MCF 10A (cell line): Measurements from ENCODE around the gene TRIM63. TPM values are rescaled to one million over a fixed set of nuclear protein-coding genes. Genes with fewer than 3 reads are reported as not detected.

Source experiments
- BruUV-seq: library from RNA; stranded (reverse); fragments of 400-500 nt; replicated peaks from 2 replicates; lab custom pipeline; 2021; lab: Mats Ljungman, UMichigan
- CTCF ChIA-PET: fragments of 300-600 bp; sonication (Branson Sonifier 250); formaldehyde crosslinking; extraction: SDS; loops from one replicate; lab custom pipeline; 2021; ENCODE audit warnings: antibody characterized with exemption, inconsistent platforms; lab: Yijun Ruan, JAX
- POLR2A ChIA-PET: fragments of 300-600, 350-650 bp; sonication (Branson Sonifier 250); formaldehyde crosslinking; extraction: SDS; loops from one replicate; lab custom pipeline; 2020; ENCODE audit warnings: antibody characterized with exemption, inconsistent platforms; lab: Yijun Ruan, JAX
- DNase-seq: peaks from one replicate; pipeline ENCODE4 v3.0.0-alpha.2; 2018; ENCODE audit not compliant: unreplicated experiment
- H3K27ac Mint-ChIP-seq: one replicate; pipeline ENCODE4 v1.8.0; 2022; ENCODE audit warnings: mild to moderate bottlenecking, low read depth, mixed read lengths; ENCODE audit not compliant: unreplicated experiment
- H3K27me3 Mint-ChIP-seq: one replicate; pipeline ENCODE4 v1.8.0; 2022; ENCODE audit warnings: mixed read lengths; ENCODE audit not compliant: insufficient read depth, unreplicated experiment
- H3K36me3 Mint-ChIP-seq: one replicate; pipeline ENCODE4 v1.8.0; 2022; ENCODE audit warnings: mild to moderate bottlenecking, moderate library complexity, mixed read lengths; ENCODE audit not compliant: insufficient read depth, unreplicated experiment
- H3K4me1 Mint-ChIP-seq: one replicate; pipeline ENCODE4 v1.8.0; 2022; ENCODE audit warnings: mixed read lengths; ENCODE audit not compliant: insufficient read depth, unreplicated experiment
- H3K4me3 Mint-ChIP-seq: one replicate; pipeline ENCODE4 v1.8.0; 2022; ENCODE audit warnings: mild to moderate bottlenecking, moderate library complexity, mixed read lengths; ENCODE audit not compliant: unreplicated experiment
- H3K9me3 Mint-ChIP-seq: one replicate; pipeline ENCODE4 v1.8.0; 2022; ENCODE audit warnings: mixed read lengths; ENCODE audit not compliant: unreplicated experiment
- CTCF ChIP-seq: fragments of 200-600 bp; IDR thresholded peaks from one replicate; pipeline ENCODE4 v1.8.0; 2022; ENCODE audit warnings: antibody characterized with exemption, mild to moderate bottlenecking; ENCODE audit not compliant: unreplicated experiment
- intact Hi-C: fragments of 100-400 bp; cut with micrococcal nuclease; formaldehyde crosslinking; loops from 2 replicates; pipeline ENCODE4 v1.14.1; 2022
- total RNA-seq: library from RNA; stranded (reverse); gene quantifications from 2 replicates; pipeline ENCODE4 v1.2.3, GENCODE V29; 2022

TRIM63 gene
- total RNA-seq, 1 experiment from 2014 or later: not detected

- no peak for DNase-seq
- Mint-ChIP-seq H3K9me3 (no peaks in the 10 kb centered on the region), H3K36me3 (no peaks in the 10 kb centered on the region), H3K4me1 (no peaks in the 10 kb centered on the region), H3K27ac (no peak overlapping the region), H3K27me3 (peaks cover 27% of the 10 kb centered on the region), H3K4me3 (no peak overlapping the region)
- intact Hi-C loops: no loop called here
- no peak for TF ChIP-seq CTCF
- no TSS peak for BruUV-seq
- POLR2A ChIA-PET: no interaction called here
- CTCF ChIA-PET: interaction anchor here (1.3 kb wide), 1 partner anchor 187 kb away, joined by 4 read pairs; no protein-coding TSS in a partner anchor
These were observed 14.6 kb upstream of the TRIM63 start for GRCh38 chr1:26082020-26082350.

DNA sequence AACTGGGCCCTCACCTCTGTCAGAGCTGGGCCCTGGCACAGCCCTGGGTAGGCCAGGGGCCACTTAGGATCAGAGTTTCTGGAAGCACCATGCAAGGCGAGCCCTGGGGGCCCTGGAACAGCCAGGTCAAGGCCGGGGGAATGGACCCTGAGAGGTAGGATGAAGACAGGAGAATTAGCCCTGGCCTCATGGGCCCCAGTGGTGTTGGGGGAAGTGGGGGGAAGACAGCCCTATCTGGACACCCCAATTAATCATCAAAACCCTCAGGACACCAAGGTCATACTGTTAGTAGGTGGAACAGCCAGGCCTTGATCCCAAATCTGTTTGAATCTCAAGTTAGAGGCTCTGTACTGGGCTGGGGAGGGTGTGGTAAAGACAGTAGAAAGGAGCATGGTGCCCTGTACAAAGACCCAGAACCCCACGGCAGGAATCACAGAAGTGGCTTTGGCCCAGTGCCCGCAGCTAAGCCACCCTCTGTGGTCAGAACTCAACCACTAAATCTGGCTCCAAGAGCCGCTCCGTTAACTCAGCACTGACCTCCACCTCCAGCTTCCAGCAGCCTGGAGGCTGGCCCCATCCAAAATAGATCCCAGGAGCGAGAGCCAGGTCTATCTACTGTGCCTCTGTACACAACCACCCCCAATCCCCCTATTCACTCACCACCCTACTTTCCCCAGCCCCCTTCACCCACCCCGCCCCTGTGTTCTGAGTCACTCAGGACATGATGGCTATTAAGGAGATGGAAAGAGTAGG lies 14.0 kb upstream of the TRIM63 start:
- Mint-ChIP-seq H3K36me3 (no peaks in the 10 kb centered on the region), H3K9me3 (no peaks in the 10 kb centered on the region), H3K27me3 (peaks cover 27% of the 10 kb centered on the region), H3K27ac (no peak overlapping the region), H3K4me3 (no peak overlapping the region), H3K4me1 (no peaks in the 10 kb centered on the region)
- TF ChIP-seq CTCF: no peak
- intact Hi-C loops: no loop called here
- DNase-seq: no peak
- POLR2A ChIA-PET: interaction anchor here (0.9 kb wide), 1 partner anchor 153 kb away, joined by 3 read pairs; the partner anchor contains the start of gene CEP85
- CTCF ChIA-PET: no interaction called here
- no TSS peak for BruUV-seq

DNA sequence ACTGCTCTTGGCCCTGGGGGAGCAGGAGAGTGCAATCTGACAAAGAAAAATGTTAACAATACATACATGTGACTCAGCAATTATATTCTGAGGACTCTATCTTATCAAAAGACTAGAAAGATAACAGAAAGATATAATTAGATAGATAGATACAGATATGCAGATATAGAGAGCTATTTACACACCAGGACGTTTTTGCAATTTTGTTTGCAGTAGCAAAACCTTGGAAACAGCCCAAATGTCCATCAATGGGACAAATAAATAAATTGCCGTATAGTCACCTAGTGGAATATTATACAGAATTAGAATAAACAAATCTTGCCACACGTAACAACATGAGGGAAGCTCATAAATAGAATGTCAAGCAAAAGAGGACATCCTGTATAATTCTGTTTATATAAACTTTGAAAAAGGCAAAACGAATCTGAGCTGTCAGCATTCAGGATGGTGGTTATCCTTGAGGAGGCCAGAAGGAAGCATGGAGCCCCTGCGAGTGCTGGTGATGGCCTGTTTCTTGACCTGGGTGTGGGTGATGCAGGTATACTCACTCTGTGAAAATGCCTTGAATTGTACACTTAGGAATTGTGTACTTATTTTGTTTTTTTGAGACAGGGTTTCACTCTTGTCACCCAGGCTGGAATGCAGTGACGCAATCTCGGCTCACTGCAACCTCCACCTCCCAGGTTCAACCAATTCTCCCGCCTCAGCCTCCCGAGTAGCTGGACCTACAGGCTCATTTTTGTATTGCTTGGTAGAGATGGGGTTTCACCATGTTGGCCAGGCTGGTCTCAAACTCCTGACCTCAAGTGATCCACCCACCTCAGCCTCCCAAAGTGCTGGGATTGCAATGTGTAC lies 12.8 kb upstream of the TRIM63 start:
- Mint-ChIP-seq H3K27me3 (peaks cover 20% of the 10 kb centered on the region), H3K27ac (no peak overlapping the region), H3K4me1 (no peaks in the 10 kb centered on the region), H3K4me3 (no peak overlapping the region), H3K36me3 (no peaks in the 10 kb centered on the region), H3K9me3 (no peaks in the 10 kb centered on the region)
- ChIA-PET POLR2A (interaction anchor here (0.6 to 0.9 kb wide), 3 partner anchors 9 to 810 kb away, joined by 3 read pairs; partner anchors contain the start of genes CEP85 and GPN2), CTCF (interaction anchor here (0.6 to 1.1 kb wide), 4 partner anchors 44 to 452 kb away, joined by 3 read pairs; no protein-coding TSS in a partner anchor)
- no peak for DNase-seq
- intact Hi-C loops: no loop called here
- TF ChIP-seq CTCF: no peak
- BruUV-seq: no TSS peak

GRCh38 chr1:26079178-26079563 lies 11.7 kb upstream of the TRIM63 start:
- intact Hi-C loops: no loop called here
- ChIA-PET POLR2A (interaction anchor here (1.2 kb wide), 1 partner anchor 44 kb away, joined by 3 read pairs; no protein-coding TSS in a partner anchor), CTCF (interaction anchor here (0.9 to 2.1 kb wide), 2 partner anchors 43 to 66 kb away, joined by 4 to 5 read pairs; no protein-coding TSS in a partner anchor)
- Mint-ChIP-seq H3K27me3 (peaks cover 11% of the 10 kb centered on the region), H3K36me3 (no peaks in the 10 kb centered on the region), H3K4me1 (no peaks in the 10 kb centered on the region), H3K9me3 (no peaks in the 10 kb centered on the region), H3K27ac (no peak overlapping the region), H3K4me3 (no peak overlapping the region)
- no peak for DNase-seq
- TF ChIP-seq CTCF: no peak
- no TSS peak for BruUV-seq
